ENCODE results near the gene ATF5.

DNA sequence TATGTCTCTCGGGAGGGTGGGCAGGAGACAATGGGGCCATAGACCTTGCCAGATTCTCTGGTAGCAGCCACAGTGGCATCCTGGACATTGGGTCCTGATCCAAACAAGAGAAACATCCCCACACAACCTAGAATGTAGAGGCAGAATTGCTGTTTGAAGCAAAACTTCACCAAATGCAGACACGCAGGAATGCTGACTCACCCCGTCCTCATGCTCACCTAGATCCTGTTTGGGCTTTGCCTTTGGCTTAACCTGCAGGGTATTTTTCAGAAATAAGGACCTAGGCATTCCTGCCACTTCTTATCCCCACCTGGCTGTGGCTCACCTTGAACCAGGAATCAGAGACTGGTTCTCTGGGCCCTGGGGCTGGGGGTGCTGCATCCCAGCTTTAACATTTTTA, 44.2 kb upstream of the ATF5 start:
- TF ChIP-seq, protein P1, sequence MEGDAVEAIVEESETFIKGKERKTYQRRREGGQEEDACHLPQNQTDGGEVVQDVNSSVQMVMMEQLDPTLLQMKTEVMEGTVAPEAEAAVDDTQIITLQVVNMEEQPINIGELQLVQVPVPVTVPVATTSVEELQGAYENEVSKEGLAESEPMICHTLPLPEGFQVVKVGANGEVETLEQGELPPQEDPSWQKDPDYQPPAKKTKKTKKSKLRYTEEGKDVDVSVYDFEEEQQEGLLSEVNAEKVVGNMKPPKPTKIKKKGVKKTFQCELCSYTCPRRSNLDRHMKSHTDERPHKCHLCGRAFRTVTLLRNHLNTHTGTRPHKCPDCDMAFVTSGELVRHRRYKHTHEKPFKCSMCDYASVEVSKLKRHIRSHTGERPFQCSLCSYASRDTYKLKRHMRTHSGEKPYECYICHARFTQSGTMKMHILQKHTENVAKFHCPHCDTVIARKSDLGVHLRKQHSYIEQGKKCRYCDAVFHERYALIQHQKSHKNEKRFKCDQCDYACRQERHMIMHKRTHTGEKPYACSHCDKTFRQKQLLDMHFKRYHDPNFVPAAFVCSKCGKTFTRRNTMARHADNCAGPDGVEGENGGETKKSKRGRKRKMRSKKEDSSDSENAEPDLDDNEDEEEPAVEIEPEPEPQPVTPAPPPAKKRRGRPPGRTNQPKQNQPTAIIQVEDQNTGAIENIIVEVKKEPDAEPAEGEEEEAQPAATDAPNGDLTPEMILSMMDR (IDR thresholded peaks at IDR 0.05; ENCODE audit: insufficient read depth, low read length, poor library complexity, severe bottlenecking) = no peak
- TF ChIP-seq EZH2phosphoT487 (conservative IDR thresholded peaks at IDR 0.05; ENCODE audit: low read length) = no peak

Data from SU-DHL-6 (cell line).